ENCODE results near the gene NPSR1.

The NPSR1 gene

DNA sequence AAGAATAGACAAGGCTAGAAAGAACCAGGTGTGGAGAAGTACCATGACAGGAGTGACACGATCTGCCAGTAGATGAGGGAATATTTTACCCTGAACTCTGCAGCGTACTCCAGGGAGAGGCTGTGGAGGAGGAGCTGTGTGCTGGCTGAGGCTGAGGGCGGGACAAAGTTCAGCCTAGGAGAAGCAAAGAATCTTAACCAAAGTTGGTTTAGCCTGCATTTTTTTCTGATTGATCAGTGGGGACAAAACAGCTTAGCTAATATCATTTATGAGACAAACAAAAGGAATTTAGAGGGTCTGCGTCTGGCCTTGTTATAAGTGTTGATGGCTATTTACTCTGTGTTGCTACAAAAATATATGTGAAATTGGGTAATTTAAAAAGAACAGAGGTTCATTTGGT, 5.2 kb upstream of the NPSR1 start:
- Histone ChIP-seq H3K9me3 (ENCODE audit: control insufficient read depth, insufficient read depth, low read depth, low read length) (no peaks in the 10 kb centered on the region), H3K4me1 (ENCODE audit: control insufficient read depth, insufficient read depth, low read length) (no peaks in the 10 kb centered on the region), H3K4me3 (ENCODE audit: low read depth, low read length) (no peak overlapping the region), H3K36me3 (ENCODE audit: control insufficient read depth in 2 of 2, insufficient read depth in 1 of 2, low read length in 2 of 2) (no peaks in the 10 kb centered on the region), H3K27ac (ENCODE audit: extremely low read depth, low read depth, low read length) (no peak overlapping the region)
- CTCF ChIA-PET: interaction anchor here (0.6 kb wide), 2 partner anchors 28 to 332 kb away, joined by 3 to 4 read pairs; no protein-coding TSS in a partner anchor
- POLR2A ChIA-PET: no interaction called here
- TF ChIP-seq, protein P1, sequence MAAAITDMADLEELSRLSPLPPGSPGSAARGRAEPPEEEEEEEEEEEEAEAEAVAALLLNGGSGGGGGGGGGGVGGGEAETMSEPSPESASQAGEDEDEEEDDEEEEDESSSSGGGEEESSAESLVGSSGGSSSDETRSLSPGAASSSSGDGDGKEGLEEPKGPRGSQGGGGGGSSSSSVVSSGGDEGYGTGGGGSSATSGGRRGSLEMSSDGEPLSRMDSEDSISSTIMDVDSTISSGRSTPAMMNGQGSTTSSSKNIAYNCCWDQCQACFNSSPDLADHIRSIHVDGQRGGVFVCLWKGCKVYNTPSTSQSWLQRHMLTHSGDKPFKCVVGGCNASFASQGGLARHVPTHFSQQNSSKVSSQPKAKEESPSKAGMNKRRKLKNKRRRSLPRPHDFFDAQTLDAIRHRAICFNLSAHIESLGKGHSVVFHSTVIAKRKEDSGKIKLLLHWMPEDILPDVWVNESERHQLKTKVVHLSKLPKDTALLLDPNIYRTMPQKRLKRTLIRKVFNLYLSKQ (tag by site-specific recombination; IDR thresholded peaks at IDR 0.05; ENCODE audit: borderline replicate concordance): no peak
- TF ChIP-seq ZBTB1 (tag by site-specific recombination; IDR thresholded peaks at IDR 0.05) (no peak), ZNF202 (tag by site-specific recombination; IDR thresholded peaks at IDR 0.05; ENCODE audit: borderline replicate concordance) (no peak)

DNA sequence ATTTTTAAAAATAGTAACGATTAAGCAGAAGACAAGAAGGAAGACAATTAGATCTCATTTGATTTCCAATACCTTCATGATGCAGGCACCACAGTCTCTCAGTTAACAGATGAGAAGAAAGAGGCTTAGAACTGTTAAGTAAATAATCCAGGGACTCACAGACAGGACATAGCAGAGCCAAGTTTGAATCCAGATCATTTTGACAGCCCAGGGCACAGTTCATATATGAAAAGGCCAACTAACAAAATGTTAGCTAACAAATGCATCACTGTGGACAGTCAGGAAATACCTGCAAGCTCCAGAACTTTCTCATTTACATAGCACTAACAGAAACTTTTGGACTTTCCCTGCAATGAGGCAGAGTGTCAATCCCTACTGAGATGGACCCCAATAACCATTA, 4.2 kb upstream of the NPSR1 start:
- POLR2A ChIA-PET: no interaction called here
- H3K27ac ChIP-seq (ENCODE audit: extremely low read depth, low read depth, low read length): no peak overlapping the region
- H3K4me1 ChIP-seq (ENCODE audit: control insufficient read depth, insufficient read depth, low read length): no peaks in the 10 kb centered on the region
- H3K36me3 ChIP-seq (ENCODE audit: control insufficient read depth in 2 of 2, insufficient read depth in 1 of 2, low read length in 2 of 2): no peaks in the 10 kb centered on the region
- H3K9me3 ChIP-seq (ENCODE audit: control insufficient read depth, insufficient read depth, low read depth, low read length): no peaks in the 10 kb centered on the region
- CTCF ChIA-PET: no interaction called here
- TF ChIP-seq ZNF473 (tag by site-specific recombination; IDR thresholded peaks at IDR 0.05) (no peak), ZFP41 (tag by site-specific recombination; IDR thresholded peaks at IDR 0.05; ENCODE audit: borderline replicate concordance) (no peak), ZNF677 (tag by site-specific recombination; IDR thresholded peaks at IDR 0.05) (no peak), ZNF549 (tag by site-specific recombination; IDR thresholded peaks at IDR 0.05) (no peak), ZNF211 (tag by site-specific recombination; IDR thresholded peaks at IDR 0.05; ENCODE audit: low read depth) (no peak), ZNF843 (tag by site-specific recombination; IDR thresholded peaks at IDR 0.05) (no peak), ZBTB20 (tag by site-specific recombination; IDR thresholded peaks at IDR 0.05) (no peak), ZNF777 (tag by site-specific recombination; IDR thresholded peaks at IDR 0.05; ENCODE audit: borderline replicate concordance) (no peak), SP7 (tag by site-specific recombination; IDR thresholded peaks at IDR 0.05) (no peak), OSR2 (tag by site-specific recombination; IDR thresholded peaks at IDR 0.05) (no peak), ZNF596 (tag by site-specific recombination; IDR thresholded peaks at IDR 0.05) (no peak), ZNF701 (tag by site-specific recombination; IDR thresholded peaks at IDR 0.05) (no peak), ZXDB (tag by site-specific recombination; IDR thresholded peaks at IDR 0.05) (no peak), ZNF664 (tag by site-specific recombination; IDR thresholded peaks at IDR 0.05) (no peak), ZNF24 (tag by site-specific recombination; IDR thresholded peaks at IDR 0.05) (no peak)
- TF ChIP-seq, protein P2, sequence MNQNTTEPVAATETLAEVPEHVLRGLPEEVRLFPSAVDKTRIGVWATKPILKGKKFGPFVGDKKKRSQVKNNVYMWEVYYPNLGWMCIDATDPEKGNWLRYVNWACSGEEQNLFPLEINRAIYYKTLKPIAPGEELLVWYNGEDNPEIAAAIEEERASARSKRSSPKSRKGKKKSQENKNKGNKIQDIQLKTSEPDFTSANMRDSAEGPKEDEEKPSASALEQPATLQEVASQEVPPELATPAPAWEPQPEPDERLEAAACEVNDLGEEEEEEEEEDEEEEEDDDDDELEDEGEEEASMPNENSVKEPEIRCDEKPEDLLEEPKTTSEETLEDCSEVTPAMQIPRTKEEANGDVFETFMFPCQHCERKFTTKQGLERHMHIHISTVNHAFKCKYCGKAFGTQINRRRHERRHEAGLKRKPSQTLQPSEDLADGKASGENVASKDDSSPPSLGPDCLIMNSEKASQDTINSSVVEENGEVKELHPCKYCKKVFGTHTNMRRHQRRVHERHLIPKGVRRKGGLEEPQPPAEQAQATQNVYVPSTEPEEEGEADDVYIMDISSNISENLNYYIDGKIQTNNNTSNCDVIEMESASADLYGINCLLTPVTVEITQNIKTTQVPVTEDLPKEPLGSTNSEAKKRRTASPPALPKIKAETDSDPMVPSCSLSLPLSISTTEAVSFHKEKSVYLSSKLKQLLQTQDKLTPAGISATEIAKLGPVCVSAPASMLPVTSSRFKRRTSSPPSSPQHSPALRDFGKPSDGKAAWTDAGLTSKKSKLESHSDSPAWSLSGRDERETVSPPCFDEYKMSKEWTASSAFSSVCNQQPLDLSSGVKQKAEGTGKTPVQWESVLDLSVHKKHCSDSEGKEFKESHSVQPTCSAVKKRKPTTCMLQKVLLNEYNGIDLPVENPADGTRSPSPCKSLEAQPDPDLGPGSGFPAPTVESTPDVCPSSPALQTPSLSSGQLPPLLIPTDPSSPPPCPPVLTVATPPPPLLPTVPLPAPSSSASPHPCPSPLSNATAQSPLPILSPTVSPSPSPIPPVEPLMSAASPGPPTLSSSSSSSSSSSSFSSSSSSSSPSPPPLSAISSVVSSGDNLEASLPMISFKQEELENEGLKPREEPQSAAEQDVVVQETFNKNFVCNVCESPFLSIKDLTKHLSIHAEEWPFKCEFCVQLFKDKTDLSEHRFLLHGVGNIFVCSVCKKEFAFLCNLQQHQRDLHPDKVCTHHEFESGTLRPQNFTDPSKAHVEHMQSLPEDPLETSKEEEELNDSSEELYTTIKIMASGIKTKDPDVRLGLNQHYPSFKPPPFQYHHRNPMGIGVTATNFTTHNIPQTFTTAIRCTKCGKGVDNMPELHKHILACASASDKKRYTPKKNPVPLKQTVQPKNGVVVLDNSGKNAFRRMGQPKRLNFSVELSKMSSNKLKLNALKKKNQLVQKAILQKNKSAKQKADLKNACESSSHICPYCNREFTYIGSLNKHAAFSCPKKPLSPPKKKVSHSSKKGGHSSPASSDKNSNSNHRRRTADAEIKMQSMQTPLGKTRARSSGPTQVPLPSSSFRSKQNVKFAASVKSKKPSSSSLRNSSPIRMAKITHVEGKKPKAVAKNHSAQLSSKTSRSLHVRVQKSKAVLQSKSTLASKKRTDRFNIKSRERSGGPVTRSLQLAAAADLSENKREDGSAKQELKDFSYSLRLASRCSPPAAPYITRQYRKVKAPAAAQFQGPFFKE (tag by site-specific recombination; IDR thresholded peaks at IDR 0.05; ENCODE audit: borderline replicate concordance): no peak
- TF ChIP-seq, protein P3, sequence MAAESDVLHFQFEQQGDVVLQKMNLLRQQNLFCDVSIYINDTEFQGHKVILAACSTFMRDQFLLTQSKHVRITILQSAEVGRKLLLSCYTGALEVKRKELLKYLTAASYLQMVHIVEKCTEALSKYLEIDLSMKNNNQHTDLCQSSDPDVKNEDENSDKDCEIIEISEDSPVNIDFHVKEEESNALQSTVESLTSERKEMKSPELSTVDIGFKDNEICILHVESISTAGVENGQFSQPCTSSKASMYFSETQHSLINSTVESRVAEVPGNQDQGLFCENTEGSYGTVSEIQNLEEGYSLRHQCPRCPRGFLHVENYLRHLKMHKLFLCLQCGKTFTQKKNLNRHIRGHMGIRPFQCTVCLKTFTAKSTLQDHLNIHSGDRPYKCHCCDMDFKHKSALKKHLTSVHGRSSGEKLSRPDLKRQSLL (tag by site-specific recombination; IDR thresholded peaks at IDR 0.05): no peak
- TF ChIP-seq, protein P4, sequence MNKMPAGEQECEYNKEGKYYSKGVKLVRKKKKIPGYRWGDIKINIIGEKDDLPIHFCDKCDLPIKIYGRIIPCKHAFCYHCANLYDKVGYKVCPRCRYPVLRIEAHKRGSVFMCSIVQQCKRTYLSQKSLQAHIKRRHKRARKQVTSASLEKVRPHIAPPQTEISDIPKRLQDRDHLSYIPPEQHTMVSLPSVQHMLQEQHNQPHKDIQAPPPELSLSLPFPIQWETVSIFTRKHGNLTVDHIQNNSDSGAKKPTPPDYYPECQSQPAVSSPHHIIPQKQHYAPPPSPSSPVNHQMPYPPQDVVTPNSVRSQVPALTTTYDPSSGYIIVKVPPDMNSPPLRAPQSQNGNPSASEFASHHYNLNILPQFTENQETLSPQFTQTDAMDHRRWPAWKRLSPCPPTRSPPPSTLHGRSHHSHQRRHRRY (tag by site-specific recombination; IDR thresholded peaks at IDR 0.05): no peak
- H3K4me3 ChIP-seq (ENCODE audit: low read depth, low read length): no peak overlapping the region

Measured in HEK293 (cell line).